CD4-positive, CD25-positive, alpha-beta regulatory T cell (primary cell): ENCODE results near the gene CASP10. TPM values are rescaled to one million over a fixed set of nuclear protein-coding genes. Genes with fewer than 3 reads are reported as not detected.
A peak's percentile ranks its signal among the peaks of the same experiment; 100 is the strongest.

Experiments
- ATAC-seq, 2 donors: fragments of 150-1000 bp; cut with Tn5 transposase; one replicate each; pipeline ENCODE4 v1.10.0; 2021; ENCODE audit warnings: low read depth in 2 of 2, moderate number of reproducible peaks in 2 of 2, moderate library complexity in 1 of 2
- DNase-seq, 3 donors: peaks; one replicate each; pipeline versions ENCODE4 v3.0.0 to v3.0.0-alpha.2; 2012 to 2022; ENCODE audit warnings: mixed read lengths in 1 of 3
- H3K27ac ChIP-seq: one replicate; pipeline ENCODE4 v1.7.0; 2013; ENCODE audit warnings: mild to moderate bottlenecking, low read length; ENCODE audit not compliant: insufficient read depth, poor library complexity, severe bottlenecking
- H3K27me3 ChIP-seq: one replicate; pipeline ENCODE4 v1.7.0; 2013; ENCODE audit warnings: low read length; ENCODE audit not compliant: control insufficient read depth, insufficient read depth
- H3K36me3 ChIP-seq: one replicate; pipeline ENCODE4 v1.7.0; 2013; ENCODE audit warnings: mild to moderate bottlenecking, low read length, moderate library complexity; ENCODE audit not compliant: control insufficient read depth, insufficient read depth
- H3K4me1 ChIP-seq: 2 replicates; pipeline ENCODE4 v1.7.0; 2013; ENCODE audit warnings: mild to moderate bottlenecking, low read length; ENCODE audit not compliant: insufficient read depth, control insufficient read depth, poor library complexity, severe bottlenecking
- H3K4me3 ChIP-seq: one replicate; pipeline ENCODE4 v1.7.0; 2013; ENCODE audit warnings: low read depth, mild to moderate bottlenecking, low read length, moderate library complexity
- H3K9me3 ChIP-seq, 2 experiments: 1 replicate in 1 of 2; 2 replicates in 1 of 2; pipeline ENCODE4 v1.7.0; 2013; ENCODE audit warnings: low read length in 2 of 2, mild to moderate bottlenecking in 1 of 2, moderate library complexity in 1 of 2; ENCODE audit not compliant: control insufficient read depth in 2 of 2
- H3K27ac Mint-ChIP-seq, 3 donors: one replicate each; pipeline ENCODE4 v1.8.0; 2020 to 2022; ENCODE audit warnings: mild to moderate bottlenecking in 3 of 3, mixed read lengths in 3 of 3, moderate library complexity in 2 of 3
- H3K27me3 Mint-ChIP-seq: one replicate; pipeline ENCODE4 v1.8.0; 2022; ENCODE audit warnings: mild to moderate bottlenecking, mixed read lengths
- H3K36me3 Mint-ChIP-seq: one replicate; pipeline ENCODE4 v1.8.0; 2020; ENCODE audit warnings: mixed read lengths
- H3K4me1 Mint-ChIP-seq, 4 donors: one replicate each; pipeline ENCODE4 v1.8.0; 2020 to 2022; ENCODE audit warnings: mixed read lengths in 4 of 4, mild to moderate bottlenecking in 1 of 4
- H3K4me3 Mint-ChIP-seq, 4 donors: one replicate each; pipeline ENCODE4 v1.8.0; 2020 to 2022; ENCODE audit warnings: mild to moderate bottlenecking in 4 of 4, mixed read lengths in 4 of 4, moderate library complexity in 3 of 4
- H3K9me3 Mint-ChIP-seq, 7 donors: one replicate each; pipeline ENCODE4 v1.8.0; 2020 to 2022; ENCODE audit warnings: mixed read lengths in 7 of 7, mild to moderate bottlenecking in 3 of 7, moderate library complexity in 2 of 7
- polyA plus RNA-seq, 4 donors: library from polyadenylated mRNA; unstranded; fragments of 300-500 nt; fragmentation: Illumina TruSeq; gene quantifications; one replicate each; pipeline ENCODE4 v1.2.3, GENCODE V29; 2021
- total RNA-seq: library from RNA; stranded (reverse); gene quantifications from one replicate; pipeline ENCODE4 v1.2.3, GENCODE V29; 2022

The CASP10 gene
- total and polyA plus RNA-seq, 5 donors from 2014 or later: 4.4 to 15.1 (median 6.0) TPM

- H3K4me1 Mint-ChIP-seq: peaks cover 8 to 26% (median 14%) of the 10 kb centered on the region in 4 donors
These were observed 17.4 kb downstream of the CASP10 start for GRCh38 chr2:201200345-201200744.

GRCh38 chr2:201201371-201201770 is 18.4 kb downstream of the CASP10 start:
- Histone ChIP-seq H3K9me3 (no peaks in the 10 kb centered on the region), H3K27ac (no peak overlapping the region), H3K36me3 (peaks cover 10% of the 10 kb centered on the region), H3K4me1 (no peaks in the 10 kb centered on the region), H3K4me3 (no peak overlapping the region), H3K27me3 (no peaks in the 10 kb centered on the region)
- Mint-ChIP-seq H3K27me3 (no peaks in the 10 kb centered on the region), H3K36me3 (peaks cover 30% of the 10 kb centered on the region), H3K27ac (peak overlapping the region in 1 of 3 donors; percentile 48), H3K9me3 (peaks cover 0 to 4% (median 0%) of the 10 kb centered on the region in 7 donors), H3K4me1 (peaks cover under 1 to 19% (median 11%) of the 10 kb centered on the region in 4 donors), H3K4me3 (no peak overlapping the region)
- no peak for ATAC-seq
- DNase-seq: no peak

More at GRCh38 chr2:201200345-201200744, 17.4 kb downstream of the CASP10 start:
- Histone ChIP-seq H3K4me3 (no peak overlapping the region), H3K9me3 (no peaks in the 10 kb centered on the region), H3K27ac (no peak overlapping the region), H3K36me3 (peaks cover 19% of the 10 kb centered on the region), H3K27me3 (no peaks in the 10 kb centered on the region), H3K4me1 (peaks cover 4% of the 10 kb centered on the region)
- Mint-ChIP-seq H3K4me3 (no peak overlapping the region), H3K36me3 (peaks cover 35% of the 10 kb centered on the region), H3K9me3 (peaks cover 0 to 4% (median 0%) of the 10 kb centered on the region in 7 donors), H3K27me3 (no peaks in the 10 kb centered on the region), H3K27ac (no peak overlapping the region)
- ATAC-seq (no peak), DNase-seq (no peak)

GRCh38 chr2:201203916-201204654 is 21.1 kb downstream of the CASP10 start:
- H3K4me3 Mint-ChIP-seq: no peak overlapping the region
- no peak for DNase-seq

GRCh38 chr2:201204655-201205514 is 21.9 kb downstream of the CASP10 start:
- H3K4me3 ChIP-seq: no peak overlapping the region
- no peaks in the 10 kb centered on the region for H3K4me1 ChIP-seq
- peaks cover 11% of the 10 kb centered on the region for H3K36me3 ChIP-seq
- no peak for DNase-seq
- H3K36me3 Mint-ChIP-seq: peaks cover 35% of the 10 kb centered on the region
- H3K27me3 Mint-ChIP-seq: no peaks in the 10 kb centered on the region
- H3K27ac ChIP-seq: no peak overlapping the region
- H3K27me3 ChIP-seq: no peaks in the 10 kb centered on the region
- H3K4me3 Mint-ChIP-seq: no peak overlapping the region
- ATAC-seq: no peak
- H3K4me1 Mint-ChIP-seq: peaks cover 0 to 13% (median 9%) of the 10 kb centered on the region in 4 donors
- no peak overlapping the region for H3K27ac Mint-ChIP-seq
- H3K9me3 Mint-ChIP-seq: peaks cover 0 to under 1% (median 0%) of the 10 kb centered on the region in 7 donors
- no peaks in the 10 kb centered on the region for H3K9me3 ChIP-seq

More at GRCh38 chr2:201203916-201204654, 21.1 kb downstream of the CASP10 start:
- Mint-ChIP-seq H3K4me1 (peaks cover 0 to 12% (median 8%) of the 10 kb centered on the region in 4 donors), H3K9me3 (peaks cover 0 to 2% (median 0%) of the 10 kb centered on the region in 7 donors), H3K27ac (peak overlapping the region in 1 of 3 donors; percentile 20), H3K27me3 (no peaks in the 10 kb centered on the region), H3K36me3 (peaks cover 30% of the 10 kb centered on the region)
- H3K4me3 ChIP-seq: no peak overlapping the region
- H3K27ac ChIP-seq: no peak overlapping the region
- no peaks in the 10 kb centered on the region for H3K27me3 ChIP-seq
- no peaks in the 10 kb centered on the region for H3K4me1 ChIP-seq
- H3K36me3 ChIP-seq: peaks cover 7% of the 10 kb centered on the region
- ATAC-seq: no peak
- H3K9me3 ChIP-seq: no peaks in the 10 kb centered on the region

GRCh38 chr2:201205515-201205849 is 22.5 kb downstream of the CASP10 start:
- H3K27me3 Mint-ChIP-seq: no peaks in the 10 kb centered on the region
- no peak overlapping the region for H3K27ac ChIP-seq

GRCh38 chr2:201208563-201209252 is 25.8 kb downstream of the CASP10 start:
- H3K27ac Mint-ChIP-seq: peak overlapping the region in 1 of 3 donors; percentile 34
- no peaks in the 10 kb centered on the region for H3K27me3 ChIP-seq
- H3K27me3 Mint-ChIP-seq: no peaks in the 10 kb centered on the region
- no peak overlapping the region for H3K4me3 ChIP-seq
- H3K9me3 ChIP-seq: no peaks in the 10 kb centered on the region
- ATAC-seq (peak in 1 of 2 donors; percentile 53), DNase-seq (no peak)
- no peak overlapping the region for H3K27ac ChIP-seq
- no peak overlapping the region for H3K4me3 Mint-ChIP-seq
- H3K36me3 ChIP-seq: peaks cover 11% of the 10 kb centered on the region
- H3K36me3 Mint-ChIP-seq: peaks cover 34% of the 10 kb centered on the region
- no peaks in the 10 kb centered on the region for H3K4me1 ChIP-seq
- no peaks in the 10 kb centered on the region for H3K9me3 Mint-ChIP-seq
- H3K4me1 Mint-ChIP-seq: peaks cover 0 to 16% (median 11%) of the 10 kb centered on the region in 4 donors

More at GRCh38 chr2:201205515-201205849, 22.5 kb downstream of the CASP10 start:
- Mint-ChIP-seq H3K9me3 (no peaks in the 10 kb centered on the region), H3K36me3 (peaks cover 35% of the 10 kb centered on the region), H3K4me3 (no peak overlapping the region), H3K4me1 (peaks cover 0 to 14% (median 8%) of the 10 kb centered on the region in 4 donors), H3K27ac (peak overlapping the region in 2 of 3 donors; percentile 18 to 75)
- peaks cover 11% of the 10 kb centered on the region for H3K36me3 ChIP-seq
- ATAC-seq: no peak
- H3K27me3 ChIP-seq: no peaks in the 10 kb centered on the region
- H3K9me3 ChIP-seq: no peaks in the 10 kb centered on the region
- DNase-seq: no peak
- H3K4me1 ChIP-seq: no peaks in the 10 kb centered on the region
- H3K4me3 ChIP-seq: no peak overlapping the region

- H3K9me3 ChIP-seq: no peaks in the 10 kb centered on the region
- H3K4me3 ChIP-seq: no peak overlapping the region
- ATAC-seq (no peak), DNase-seq (no peak)
- H3K27ac ChIP-seq: no peak overlapping the region
- Mint-ChIP-seq H3K27ac (peak overlapping the region in 1 of 3 donors; percentile 5), H3K4me3 (no peak overlapping the region), H3K9me3 (peaks cover 0 to 1% (median 0%) of the 10 kb centered on the region in 7 donors), H3K36me3 (peaks cover 22% of the 10 kb centered on the region), H3K27me3 (no peaks in the 10 kb centered on the region), H3K4me1 (peaks cover 5 to 28% (median 8%) of the 10 kb centered on the region in 4 donors)
- no peaks in the 10 kb centered on the region for H3K27me3 ChIP-seq
- peaks cover 22% of the 10 kb centered on the region for H3K36me3 ChIP-seq
- H3K4me1 ChIP-seq: no peaks in the 10 kb centered on the region
These were observed 33.0 kb downstream of the CASP10 start for GRCh38 chr2:201215963-201216362.
